Astrocyte of the spinal cord (primary cell): ENCODE results near the gene PKNOX2.
A peak's percentile ranks its signal among the peaks of the same experiment; 100 is the strongest.

ENCODE experiments used
- DNase-seq: peaks from one replicate; pipeline ENCODE4 v3.0.0; 2011; ENCODE audit warnings: low read depth, low spot score
- H3K4me3 ChIP-seq: 2 replicates; pipeline ENCODE4 v1.5.1; 2011; ENCODE audit warnings: low read depth, mild to moderate bottlenecking, low read length, moderate library complexity
- in situ Hi-C: cut with HindIII; loops from 2 replicates; pipeline ENCODE4 v1.10.0; 2017; ENCODE audit warnings: low sequenced_read_pairs
- TF ChIP-seq, protein P1 (sequence below): IDR thresholded peaks from 2 replicates; pipeline ENCODE4 v1.5.1; 2012; ENCODE audit warnings: low read depth, mild to moderate bottlenecking, low read length, inconsistent platforms

PKNOX2 gene

DNA sequence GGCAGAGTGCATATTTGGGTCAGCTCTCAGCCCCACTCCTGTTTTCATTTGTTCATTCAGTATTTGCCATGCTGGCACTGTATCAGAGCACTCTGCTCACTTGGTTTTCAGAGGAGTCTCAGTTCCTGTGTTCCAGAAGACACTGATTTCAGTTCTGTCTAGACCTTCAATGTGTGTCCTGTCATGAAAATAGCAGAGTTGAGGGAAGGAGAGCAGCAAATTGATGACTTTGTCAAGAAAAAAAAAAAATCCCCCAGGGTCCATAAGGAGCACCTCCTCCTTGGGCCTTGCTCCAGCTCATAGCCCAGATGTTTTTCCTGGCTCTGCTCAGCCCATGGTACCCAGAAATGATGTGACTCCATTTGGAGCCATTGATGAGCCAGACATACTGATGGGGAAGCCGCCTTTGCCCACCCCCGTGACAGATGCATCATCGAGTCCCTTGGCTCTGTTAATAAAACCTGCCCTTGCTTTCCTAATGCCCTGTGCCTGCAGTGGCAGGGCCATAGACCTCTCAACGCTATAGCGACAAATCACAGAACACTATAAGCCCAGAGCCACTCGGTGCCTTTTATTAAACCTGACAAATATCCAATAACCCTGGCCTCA lies 107.0 kb downstream of the PKNOX2 start:
- no peak for DNase-seq
- TF ChIP-seq, protein P1, sequence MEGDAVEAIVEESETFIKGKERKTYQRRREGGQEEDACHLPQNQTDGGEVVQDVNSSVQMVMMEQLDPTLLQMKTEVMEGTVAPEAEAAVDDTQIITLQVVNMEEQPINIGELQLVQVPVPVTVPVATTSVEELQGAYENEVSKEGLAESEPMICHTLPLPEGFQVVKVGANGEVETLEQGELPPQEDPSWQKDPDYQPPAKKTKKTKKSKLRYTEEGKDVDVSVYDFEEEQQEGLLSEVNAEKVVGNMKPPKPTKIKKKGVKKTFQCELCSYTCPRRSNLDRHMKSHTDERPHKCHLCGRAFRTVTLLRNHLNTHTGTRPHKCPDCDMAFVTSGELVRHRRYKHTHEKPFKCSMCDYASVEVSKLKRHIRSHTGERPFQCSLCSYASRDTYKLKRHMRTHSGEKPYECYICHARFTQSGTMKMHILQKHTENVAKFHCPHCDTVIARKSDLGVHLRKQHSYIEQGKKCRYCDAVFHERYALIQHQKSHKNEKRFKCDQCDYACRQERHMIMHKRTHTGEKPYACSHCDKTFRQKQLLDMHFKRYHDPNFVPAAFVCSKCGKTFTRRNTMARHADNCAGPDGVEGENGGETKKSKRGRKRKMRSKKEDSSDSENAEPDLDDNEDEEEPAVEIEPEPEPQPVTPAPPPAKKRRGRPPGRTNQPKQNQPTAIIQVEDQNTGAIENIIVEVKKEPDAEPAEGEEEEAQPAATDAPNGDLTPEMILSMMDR, result no peak
- no peak overlapping the region for H3K4me3 ChIP-seq
- in situ Hi-C loops, result no loop called here

DNA sequence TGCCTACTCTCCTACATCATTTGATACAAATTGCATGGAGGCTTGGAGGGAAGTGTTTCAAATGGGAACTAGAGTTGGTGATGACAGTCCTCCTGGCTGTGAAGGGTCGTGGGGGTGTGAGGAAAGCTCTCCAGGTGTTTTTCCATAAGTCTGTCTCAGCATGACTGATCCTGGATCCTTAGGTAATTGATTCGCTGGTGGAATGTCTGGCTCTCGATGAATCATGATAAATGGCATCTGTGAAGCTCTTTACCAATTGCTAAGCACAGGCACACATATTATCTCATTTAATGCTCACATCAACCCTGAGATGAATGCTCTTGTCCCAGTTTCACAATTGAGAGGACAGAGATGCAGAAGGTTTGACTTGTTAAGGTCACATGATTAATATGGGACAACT lies 107.5 kb downstream of the PKNOX2 start:
- no peak overlapping the region for H3K4me3 ChIP-seq
- DNase-seq, result peak; percentile 13
- in situ Hi-C loops, result no loop called here
- TF ChIP-seq, protein P1, result no peak

DNA sequence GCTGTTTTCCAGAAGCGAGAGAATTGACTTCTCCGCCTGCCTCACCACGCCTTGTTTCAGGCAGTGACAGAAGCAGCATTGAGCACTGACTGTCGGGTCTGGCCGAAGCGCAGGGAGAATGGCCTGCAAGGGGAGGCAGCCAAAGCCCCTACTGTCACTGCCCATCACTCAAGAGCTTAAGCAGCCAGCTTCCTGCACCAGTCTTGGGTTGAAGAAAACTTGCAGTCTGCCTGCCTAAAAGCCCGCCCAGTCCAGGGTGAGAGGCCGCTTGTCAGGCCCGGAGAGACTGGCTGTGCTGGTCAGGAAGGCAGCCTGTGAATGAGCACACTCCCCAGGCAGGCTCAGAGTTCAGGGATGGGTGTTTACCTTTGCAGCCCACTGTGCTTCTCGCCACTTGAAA lies 108.3 kb downstream of the PKNOX2 start:
- DNase-seq, result no peak
- in situ Hi-C loops, result no loop called here
- TF ChIP-seq, protein P1, result no peak
- H3K4me3 ChIP-seq, result no peak overlapping the region

DNA sequence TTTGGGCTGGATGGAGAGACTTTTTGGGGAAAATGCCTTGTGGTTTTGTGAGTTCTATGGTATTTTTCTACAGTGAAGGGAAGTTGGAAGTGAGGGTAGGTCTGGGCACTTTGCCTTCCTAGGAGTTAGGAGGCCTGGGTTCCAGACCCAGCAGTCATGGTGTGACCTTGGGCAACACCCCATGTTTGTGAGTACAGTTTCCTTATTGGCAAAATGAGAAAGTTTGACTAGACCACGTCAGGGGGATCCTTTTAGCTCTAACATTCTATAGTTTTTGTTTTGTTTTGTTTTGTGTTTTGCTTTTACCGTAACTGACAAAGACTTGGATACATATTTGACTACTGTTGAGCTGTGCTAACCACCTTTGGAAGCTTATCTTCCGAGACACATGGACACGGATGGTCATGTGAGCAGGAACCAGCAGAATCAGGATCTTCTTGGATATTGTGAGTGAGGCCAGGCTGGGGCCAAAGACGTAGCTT lies 109.0 kb downstream of the PKNOX2 start:
- no peak overlapping the region for H3K4me3 ChIP-seq
- in situ Hi-C loops, result no loop called here
- TF ChIP-seq, protein P1, result no peak
- DNase-seq, result no peak

DNA sequence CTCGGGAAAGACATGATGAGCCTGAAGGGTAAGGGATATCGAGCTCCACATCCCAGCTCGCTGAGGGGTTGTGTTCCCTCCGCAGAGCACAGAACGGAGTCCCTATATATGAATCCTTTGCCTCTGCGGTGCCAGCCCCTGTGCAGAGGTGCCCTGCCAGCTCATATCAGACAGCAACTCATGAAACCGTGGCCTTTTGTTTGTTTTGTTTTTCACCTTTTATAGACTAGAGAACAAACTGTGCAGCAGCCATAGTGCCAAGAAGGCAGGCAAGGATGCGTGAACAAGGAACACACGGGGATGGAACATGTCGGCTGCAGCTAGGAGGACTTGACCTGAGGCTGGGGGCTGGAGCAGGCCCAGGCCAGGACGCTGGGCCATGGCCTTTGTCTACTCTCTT lies 109.8 kb downstream of the PKNOX2 start:
- TF ChIP-seq, protein P1, result no peak
- in situ Hi-C loops, result no loop called here
- DNase-seq, result no peak
- H3K4me3 ChIP-seq, result no peak overlapping the region

DNA sequence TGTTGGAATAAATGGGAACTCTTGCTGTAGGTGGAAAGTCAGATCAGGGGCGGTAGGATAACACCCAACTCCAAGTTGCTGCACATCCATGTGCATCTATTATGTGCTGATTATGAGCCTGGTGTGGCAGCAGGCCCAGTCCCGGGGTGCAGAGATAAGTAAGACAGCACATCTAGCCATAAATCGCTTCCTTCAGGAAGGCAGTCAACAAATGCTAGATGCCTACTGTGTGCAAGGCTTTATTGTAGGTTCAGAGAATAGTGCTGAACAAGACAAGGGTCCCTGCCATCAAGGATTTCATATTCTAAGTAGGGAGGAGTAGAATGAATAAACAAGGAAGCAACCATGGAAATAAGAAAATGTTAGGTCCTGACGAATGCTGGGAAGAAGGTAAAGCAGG lies 110.2 kb downstream of the PKNOX2 start:
- TF ChIP-seq, protein P1, result no peak
- DNase-seq, result no peak
- no peak overlapping the region for H3K4me3 ChIP-seq
- in situ Hi-C loops, result no loop called here
